Parathyroid adenoma (tissue), 2 donors: Measurements from ENCODE around the gene HTRA1.
A peak's percentile ranks its signal among the peaks of the same experiment; 100 is the strongest.

Experiments used
- H2AFZ ChIP-seq: fragments of 300-600 bp; sonication (generic); one replicate; pipeline ENCODE4 v1.7.0; 2017; ENCODE audit warnings: antibody characterized with exemption, mild to moderate bottlenecking
- H3K27ac ChIP-seq: fragments of 300-600 bp; sonication (generic); one replicate; pipeline ENCODE4 v1.7.0; 2017
- H3K27me3 ChIP-seq: fragments of 300-600 bp; sonication (generic); one replicate; pipeline ENCODE4 v1.7.0; 2017; ENCODE audit warnings: low read length; ENCODE audit not compliant: control insufficient read depth, insufficient read depth
- H3K36me3 ChIP-seq: fragments of 300-600 bp; sonication (generic); one replicate; pipeline ENCODE4 v1.7.0; 2017; ENCODE audit warnings: low read length; ENCODE audit not compliant: control insufficient read depth, insufficient read depth
- H3K4me1 ChIP-seq: fragments of 300-600 bp; sonication (generic); one replicate; pipeline ENCODE4 v1.7.0; 2017; ENCODE audit warnings: control low read depth
- H3K4me2 ChIP-seq: fragments of 300-600 bp; sonication (generic); one replicate; pipeline ENCODE4 v1.7.0; 2017; ENCODE audit warnings: low read length
- H3K4me3 ChIP-seq: fragments of 300-600 bp; sonication (generic); one replicate; pipeline ENCODE4 v1.7.0; 2017; ENCODE audit warnings: low read depth, low read length
- H3K79me2 ChIP-seq: fragments of 300-600 bp; sonication (generic); one replicate; pipeline ENCODE4 v1.7.0; 2017; ENCODE audit warnings: control low read depth
- H3K9ac ChIP-seq: fragments of 300-600 bp; sonication (generic); one replicate; pipeline ENCODE4 v1.7.0; 2017; ENCODE audit warnings: mild to moderate bottlenecking
- H3K9me3 ChIP-seq: fragments of 300-600 bp; sonication (generic); one replicate; pipeline ENCODE4 v1.7.0; 2017; ENCODE audit warnings: low read length; ENCODE audit not compliant: control insufficient read depth
- CTCF ChIP-seq: fragments of 300-600 bp; sonication (generic); IDR thresholded peaks from one replicate; pipeline ENCODE4 v1.7.0; 2017; ENCODE audit warnings: antibody characterized with exemption, mild to moderate bottlenecking
- donor health status: primary hyperparathyroidism.

Gene HTRA1

GRCh38 chr10:122445469-122445868, 15.9 kb upstream of the HTRA1 start:
- no peaks in the 10 kb centered on the region for H3K79me2 ChIP-seq
- H3K4me1 ChIP-seq: no peaks in the 10 kb centered on the region
- TF ChIP-seq CTCF: no peak
- no peaks in the 10 kb centered on the region for H3K9me3 ChIP-seq
- H3K27ac ChIP-seq: no peak overlapping the region
- no peak overlapping the region for H3K4me2 ChIP-seq
- no peak overlapping the region for H3K4me3 ChIP-seq
- H3K9ac ChIP-seq: no peak overlapping the region
- H3K27me3 ChIP-seq: no peaks in the 10 kb centered on the region
- H2AFZ ChIP-seq: no peak overlapping the region
- no peaks in the 10 kb centered on the region for H3K36me3 ChIP-seq

- Histone ChIP-seq H3K36me3 (no peaks in the 10 kb centered on the region), H3K4me1 (no peaks in the 10 kb centered on the region), H3K27ac (no peak overlapping the region)
Observed at GRCh38 chr10:122445904-122446303, 15.4 kb upstream of the HTRA1 start.

GRCh38 chr10:122446668-122447423, 14.5 kb upstream of the HTRA1 start:
- no peaks in the 10 kb centered on the region for H3K9me3 ChIP-seq
- H3K9ac ChIP-seq: no peak overlapping the region
- H3K4me2 ChIP-seq: no peak overlapping the region
- H3K79me2 ChIP-seq: no peaks in the 10 kb centered on the region
- no peak overlapping the region for H3K4me3 ChIP-seq
- H3K27me3 ChIP-seq: no peaks in the 10 kb centered on the region
- H2AFZ ChIP-seq: peak overlapping the region; percentile 44
- no peaks in the 10 kb centered on the region for H3K36me3 ChIP-seq
- no peak for TF ChIP-seq CTCF
- no peaks in the 10 kb centered on the region for H3K4me1 ChIP-seq
- no peak overlapping the region for H3K27ac ChIP-seq

More at GRCh38 chr10:122445904-122446303, 15.4 kb upstream of the HTRA1 start:
- Histone ChIP-seq H3K9me3 (no peaks in the 10 kb centered on the region), H2AFZ (no peak overlapping the region), H3K27me3 (no peaks in the 10 kb centered on the region), H3K4me3 (no peak overlapping the region), H3K9ac (no peak overlapping the region), H3K4me2 (no peak overlapping the region), H3K79me2 (no peaks in the 10 kb centered on the region)
- no peak for TF ChIP-seq CTCF

GRCh38 chr10:122448600-122448999, 12.8 kb upstream of the HTRA1 start:
- H3K27me3 ChIP-seq: no peaks in the 10 kb centered on the region
- no peaks in the 10 kb centered on the region for H3K4me1 ChIP-seq
- H3K4me2 ChIP-seq: no peak overlapping the region
- no peak overlapping the region for H3K9ac ChIP-seq
- H3K36me3 ChIP-seq: no peaks in the 10 kb centered on the region
- no peak overlapping the region for H3K4me3 ChIP-seq
- H2AFZ ChIP-seq: no peak overlapping the region
- H3K79me2 ChIP-seq: no peaks in the 10 kb centered on the region
- H3K27ac ChIP-seq: no peak overlapping the region
- no peaks in the 10 kb centered on the region for H3K9me3 ChIP-seq
- TF ChIP-seq CTCF: no peak

GRCh38 chr10:122449153-122449552, 12.2 kb upstream of the HTRA1 start:
- H3K9me3 ChIP-seq: no peaks in the 10 kb centered on the region
- no peaks in the 10 kb centered on the region for H3K36me3 ChIP-seq
- H3K4me1 ChIP-seq: no peaks in the 10 kb centered on the region
- TF ChIP-seq CTCF: no peak
- H3K4me2 ChIP-seq: no peak overlapping the region
- H3K79me2 ChIP-seq: no peaks in the 10 kb centered on the region
- H3K4me3 ChIP-seq: no peak overlapping the region
- no peak overlapping the region for H3K27ac ChIP-seq
- H3K9ac ChIP-seq: no peak overlapping the region
- H3K27me3 ChIP-seq: no peaks in the 10 kb centered on the region
- H2AFZ ChIP-seq: no peak overlapping the region
